ENCODE data around the gene OS9. TPM values are rescaled to one million over a fixed set of nuclear protein-coding genes. Genes with fewer than 3 reads are reported as not detected.
A peak's percentile ranks its signal among the peaks of the same experiment; 100 is the strongest.

The OS9 gene
- total RNA-seq, 2 experiments from 2014 or later, result 135 to 140 TPM

- H3K36me3 Mint-ChIP-seq, result peaks cover 3% of the 10 kb centered on the region
- POLR2A ChIA-PET, result interaction anchor here (3.1 kb wide), 1 partner anchor 8 kb away, joined by 20 read pairs; the partner anchor contains the start of gene CYP27B1
- H3K27me3 Mint-ChIP-seq, result no peaks in the 10 kb centered on the region
- H3K4me1 Mint-ChIP-seq, result peaks cover 26% of the 10 kb centered on the region
- H3K9me3 Mint-ChIP-seq, result no peaks in the 10 kb centered on the region
- DNase-seq (no peak), ATAC-seq (ENCODE audit: low read depth) (no peak)
- H3K4me3 Mint-ChIP-seq, result no peak overlapping the region
- H3K27ac Mint-ChIP-seq, result no peak overlapping the region
Measured at GRCh38 chr12:57757771-57758170, 63.8 kb downstream of the OS9 start.

DNA sequence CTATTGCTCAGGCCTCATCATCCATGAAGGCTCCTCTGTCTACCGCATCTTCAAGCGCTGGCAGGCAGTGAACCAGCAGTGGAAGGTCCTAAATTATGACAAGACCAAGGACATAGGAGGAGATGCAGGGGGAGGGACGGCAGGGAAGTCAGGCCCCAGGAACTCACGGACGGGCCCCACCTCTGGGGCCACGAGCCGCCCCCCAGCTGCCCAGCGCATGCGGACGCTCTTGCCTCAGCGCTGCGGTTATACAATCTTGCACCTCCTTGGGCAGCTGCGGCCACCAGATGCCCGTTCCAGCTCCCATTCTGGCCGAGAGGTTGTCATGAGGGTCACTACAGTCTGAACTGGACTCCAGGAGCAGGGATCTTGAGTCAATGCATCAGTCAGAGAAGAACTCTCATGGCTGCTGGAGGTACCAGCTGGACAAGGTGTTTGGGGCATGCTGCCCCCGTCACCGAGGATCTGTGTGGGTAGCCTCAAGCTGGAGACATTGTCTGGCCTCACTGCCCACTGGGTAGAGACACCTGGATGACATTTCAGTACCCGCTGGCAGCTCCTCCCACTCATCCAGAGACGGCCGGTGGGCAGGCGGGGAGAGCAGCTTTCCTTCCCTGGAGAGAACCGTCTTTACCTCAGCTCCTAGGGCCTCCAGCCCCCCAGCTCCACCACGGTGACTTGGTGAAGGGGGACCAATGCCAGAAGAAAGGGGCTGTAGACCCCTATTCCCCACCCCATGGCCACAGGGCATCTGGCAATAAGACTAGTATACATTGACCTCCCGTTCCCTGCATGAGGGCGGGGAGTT, 64.8 kb downstream of the OS9 start:
- H3K27ac Mint-ChIP-seq, result no peak overlapping the region
- peaks cover 18% of the 10 kb centered on the region for H3K4me1 Mint-ChIP-seq
- H3K9me3 Mint-ChIP-seq, result no peaks in the 10 kb centered on the region
- H3K27me3 Mint-ChIP-seq, result no peaks in the 10 kb centered on the region
- H3K36me3 Mint-ChIP-seq, result peaks cover 5% of the 10 kb centered on the region
- no peak for DNase-seq
- no peak for ATAC-seq (ENCODE audit: low read depth)
- POLR2A ChIA-PET, result interaction anchor here (1.5 to 1.7 kb wide), 2 partner anchors 14 to 24 kb away, joined by 3 to 6 read pairs; partner anchors contain the start of genes EEF1AKMT3, METTL1 and TSFM
- H3K4me3 Mint-ChIP-seq, result no peak overlapping the region

DNA sequence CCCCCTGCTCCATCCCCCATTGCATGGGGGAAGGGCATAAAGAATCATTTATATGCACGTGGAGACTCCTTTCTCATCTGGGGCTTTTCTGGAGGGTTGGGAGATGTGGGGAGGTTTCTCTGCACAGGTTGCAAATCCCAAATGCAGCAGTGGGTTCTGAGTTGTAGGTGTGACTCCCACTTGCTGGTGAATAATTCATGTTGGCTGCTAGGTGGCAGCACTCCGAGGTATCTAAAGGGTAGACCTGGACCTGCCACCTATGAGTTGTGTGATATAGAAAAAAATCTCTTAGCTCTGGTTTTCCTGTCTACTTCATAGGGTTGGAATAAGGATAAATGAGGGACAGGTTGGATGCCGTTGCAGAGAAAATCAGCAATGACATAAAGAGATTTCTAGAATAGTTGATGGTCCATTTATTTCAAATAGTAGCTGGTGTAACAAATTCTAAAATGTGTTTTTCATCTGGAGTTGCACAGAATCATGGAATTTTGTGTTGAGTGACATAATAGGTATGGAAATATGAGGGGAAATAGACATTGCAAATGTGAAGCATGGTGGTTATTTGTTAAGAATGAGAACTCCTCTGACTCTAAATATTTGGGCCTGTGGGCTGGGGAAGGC, 65.5 kb downstream of the OS9 start:
- peaks cover 8% of the 10 kb centered on the region for H3K36me3 Mint-ChIP-seq
- H3K27me3 Mint-ChIP-seq, result peaks cover 2% of the 10 kb centered on the region
- no peak overlapping the region for H3K4me3 Mint-ChIP-seq
- H3K9me3 Mint-ChIP-seq, result no peaks in the 10 kb centered on the region
- peak; percentile 18 for ATAC-seq (ENCODE audit: low read depth)
- no peak for DNase-seq
- H3K4me1 Mint-ChIP-seq, result peaks cover 15% of the 10 kb centered on the region
- POLR2A ChIA-PET, result interaction anchor here (0.6 to 1.7 kb wide), 3 partner anchors 13 to 93 kb away, joined by 3 to 6 read pairs (median 3); partner anchors contain the start of genes EEF1AKMT3, METTL1 and TSFM
- no peak overlapping the region for H3K27ac Mint-ChIP-seq

GRCh38 chr12:57760347-57760982, 66.5 kb downstream of the OS9 start:
- POLR2A ChIA-PET, result no interaction called here
- H3K9me3 Mint-ChIP-seq, result no peaks in the 10 kb centered on the region
- DNase-seq, result no peak
- peaks cover 5% of the 10 kb centered on the region for H3K27me3 Mint-ChIP-seq
- H3K27ac Mint-ChIP-seq, result no peak overlapping the region
- no peak for ATAC-seq (ENCODE audit: low read depth)
- H3K36me3 Mint-ChIP-seq, result peaks cover 8% of the 10 kb centered on the region
- no peak overlapping the region for H3K4me3 Mint-ChIP-seq
- H3K4me1 Mint-ChIP-seq, result peaks cover 18% of the 10 kb centered on the region

- peaks cover 8% of the 10 kb centered on the region for H3K36me3 Mint-ChIP-seq
- no peak overlapping the region for H3K4me3 Mint-ChIP-seq
- POLR2A ChIA-PET, result no interaction called here
- H3K27me3 Mint-ChIP-seq, result peaks cover 9% of the 10 kb centered on the region
- peaks cover 22% of the 10 kb centered on the region for H3K4me1 Mint-ChIP-seq
- DNase-seq, result no peak
- ATAC-seq (ENCODE audit: low read depth), result no peak
- H3K27ac Mint-ChIP-seq, result no peak overlapping the region
- H3K9me3 Mint-ChIP-seq, result no peaks in the 10 kb centered on the region
Measured at GRCh38 chr12:57761391-57761998, 67.6 kb downstream of the OS9 start.

GRCh38 chr12:57762463-57762862, 68.5 kb downstream of the OS9 start:
- H3K27ac Mint-ChIP-seq, result no peak overlapping the region
- POLR2A ChIA-PET, result no interaction called here
- no peak overlapping the region for H3K4me3 Mint-ChIP-seq
- H3K4me1 Mint-ChIP-seq, result peaks cover 21% of the 10 kb centered on the region
- peaks cover 8% of the 10 kb centered on the region for H3K36me3 Mint-ChIP-seq
- H3K9me3 Mint-ChIP-seq, result no peaks in the 10 kb centered on the region
- no peak for DNase-seq
- ATAC-seq (ENCODE audit: low read depth), result no peak
- H3K27me3 Mint-ChIP-seq, result peaks cover 11% of the 10 kb centered on the region

GRCh38 chr12:57763881-57764661, 70.1 kb downstream of the OS9 start:
- ATAC-seq (ENCODE audit: low read depth), result no peak
- Mint-ChIP-seq H3K9me3 (no peaks in the 10 kb centered on the region), H3K36me3 (peaks cover 7% of the 10 kb centered on the region), H3K27ac (peak overlapping the region; percentile 21), H3K4me3 (peak overlapping the region; percentile 89), H3K4me1 (peaks cover 21% of the 10 kb centered on the region), H3K27me3 (peaks cover 11% of the 10 kb centered on the region)
- no peak for DNase-seq
- POLR2A ChIA-PET, result interaction anchor here (4.3 kb wide), 1 partner anchor 8 kb away, joined by 20 read pairs; the partner anchor contains the start of gene MARCHF9

DNA sequence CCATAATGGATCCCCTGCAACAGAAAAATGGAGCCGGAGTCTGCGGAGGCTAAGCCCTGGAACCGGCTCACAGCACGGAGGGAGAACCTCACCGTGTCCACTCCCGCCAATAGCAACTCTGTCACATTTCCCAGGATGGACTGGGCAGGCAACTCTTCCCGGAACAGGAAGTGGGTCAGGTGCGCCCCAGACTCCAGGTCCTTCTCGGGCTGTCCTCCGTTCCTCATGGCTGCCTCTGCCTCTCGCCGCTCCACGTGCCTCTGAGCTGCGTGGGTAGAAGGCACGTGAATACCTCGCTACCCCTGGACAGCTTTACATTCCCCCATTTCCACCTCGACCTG, 70.7 kb downstream of the OS9 start:
- Mint-ChIP-seq H3K4me3 (peak overlapping the region; percentile 89), H3K4me1 (peaks cover 18% of the 10 kb centered on the region), H3K27ac (peak overlapping the region; percentile 28), H3K27me3 (peaks cover 11% of the 10 kb centered on the region), H3K9me3 (no peaks in the 10 kb centered on the region), H3K36me3 (peaks cover 7% of the 10 kb centered on the region)
- DNase-seq (no peak), ATAC-seq (ENCODE audit: low read depth) (peak; percentile 6)
- POLR2A ChIA-PET, result interaction anchor here (4.3 kb wide), 1 partner anchor 8 kb away, joined by 20 read pairs; the partner anchor contains the start of gene MARCHF9

- DNase-seq (peak; percentile 74), ATAC-seq (ENCODE audit: low read depth) (peak; percentile 82)
- POLR2A ChIA-PET, result interaction anchor here (0.7 to 4.3 kb wide), 2 partner anchors 9 to 71 kb away, joined by 4 to 20 read pairs; partner anchors contain the start of gene MARCHF9
- Mint-ChIP-seq H3K4me1 (peaks cover 18% of the 10 kb centered on the region), H3K4me3 (peak overlapping the region; percentile 89), H3K36me3 (peaks cover 7% of the 10 kb centered on the region), H3K27me3 (peaks cover 11% of the 10 kb centered on the region), H3K9me3 (no peaks in the 10 kb centered on the region), H3K27ac (peak overlapping the region; percentile 28)
Measured at GRCh38 chr12:57765003-57765697, 71.2 kb downstream of the OS9 start.

DNA sequence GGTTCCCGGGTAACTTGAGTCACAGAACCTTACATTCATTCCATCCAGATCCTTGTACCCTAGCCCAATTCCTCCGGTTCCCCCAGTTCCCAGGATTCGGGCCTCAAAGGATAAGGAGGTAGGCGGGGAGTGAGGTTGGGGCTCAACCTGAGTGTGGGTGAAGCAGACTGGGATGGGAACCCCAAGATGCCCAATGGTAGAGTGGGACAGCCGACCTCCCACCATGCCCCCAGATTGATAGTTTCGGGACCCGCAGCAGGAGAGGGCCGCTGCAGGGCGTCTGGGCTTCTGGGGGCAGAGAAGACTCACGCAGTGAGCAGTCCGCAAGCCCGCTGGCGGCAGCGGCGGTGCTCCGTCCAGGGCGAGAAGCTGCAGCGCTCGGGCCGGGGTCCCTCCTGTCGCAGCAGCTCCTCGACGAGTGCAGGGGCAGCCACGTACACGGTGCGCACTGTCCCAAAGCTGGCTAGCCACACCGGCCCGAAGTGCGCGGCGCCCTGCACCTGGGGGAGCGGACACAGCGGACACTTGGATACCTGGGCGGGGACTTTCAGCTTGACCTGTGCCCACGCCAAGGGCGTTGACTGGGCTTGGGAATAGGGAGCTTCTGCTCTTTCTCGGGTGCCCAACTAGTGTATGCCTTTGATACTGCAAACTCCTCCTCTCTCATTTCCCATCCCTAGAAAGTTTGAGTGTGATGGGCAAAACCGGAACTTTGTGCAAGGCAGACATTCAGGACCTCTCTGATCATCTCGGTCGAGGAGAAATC, 71.9 kb downstream of the OS9 start:
- Mint-ChIP-seq H3K4me1 (peaks cover 18% of the 10 kb centered on the region), H3K4me3 (peak overlapping the region; percentile 89), H3K36me3 (peaks cover 7% of the 10 kb centered on the region), H3K9me3 (no peaks in the 10 kb centered on the region), H3K27ac (no peak overlapping the region), H3K27me3 (peaks cover 11% of the 10 kb centered on the region)
- ATAC-seq (ENCODE audit: low read depth) (peak; percentile 20), DNase-seq (peak; percentile 44)
- POLR2A ChIA-PET, result interaction anchor here (0.7 to 4.3 kb wide), 3 partner anchors 9 to 70 kb away, joined by 4 to 20 read pairs (median 4); partner anchors contain the start of gene MARCHF9

GRCh38 chr12:57766464-57767304, 72.8 kb downstream of the OS9 start, which contains the start of gene CYP27B1:
Gene CYP27B1 (minus strand): TSS chr12:57767078. CDS start chr12:57767041, 37 bp downstream.
- POLR2A ChIA-PET, result interaction anchor here (1.5 to 4.3 kb wide), 4 partner anchors 10 to 25 kb away, joined by 3 to 20 read pairs (median 4); partner anchors contain the start of gene MARCHF9
- peak within 1 kb of the TSS; percentile 89 for H3K4me3 Mint-ChIP-seq
- DNase-seq (no peak), ATAC-seq (ENCODE audit: low read depth) (no peak)
- H3K27me3 Mint-ChIP-seq, result peaks cover 11% of the 10 kb centered on the region
- peaks cover 7% of the 10 kb centered on the region for H3K36me3 Mint-ChIP-seq
- H3K9me3 Mint-ChIP-seq, result no peaks in the 10 kb centered on the region
- no peak within 1 kb of the TSS for H3K27ac Mint-ChIP-seq
- H3K4me1 Mint-ChIP-seq, result peaks cover 23% of the 10 kb centered on the region
